Fibroblast of pulmonary artery (primary cell): ENCODE data around the gene C10orf90.

ENCODE experiments used
- DNase-seq: peaks from one replicate; pipeline ENCODE4 v3.0.0-alpha.2; 2010; ENCODE audit warnings: low read depth
- H3K4me3 ChIP-seq: replicated peaks from 2 replicates; pipeline ENCODE4 v1.5.1; 2011; ENCODE audit warnings: low read depth, mild to moderate bottlenecking, control low read depth, low read length, moderate library complexity
- CTCF ChIP-seq: IDR thresholded peaks from 2 replicates; pipeline ENCODE4 v1.5.1; 2011; ENCODE audit warnings: mild to moderate bottlenecking, control low read depth, low read length, inconsistent platforms; ENCODE audit errors: missing control alignments

The C10orf90 gene

GRCh38 chr10:126376956-126377355 lies 293.5 kb downstream of the C10orf90 start:
- peak; percentile 34 for DNase-seq
- H3K4me3 ChIP-seq: no peak overlapping the region
- TF ChIP-seq CTCF: no peak

GRCh38 chr10:126375926-126376554 lies 294.5 kb downstream of the C10orf90 start:
- no peak for DNase-seq
- TF ChIP-seq CTCF: no peak

GRCh38 chr10:126375299-126375698 lies 295.2 kb downstream of the C10orf90 start:
- DNase-seq: no peak
- H3K4me3 ChIP-seq: no peak overlapping the region
- no peak for TF ChIP-seq CTCF

More at GRCh38 chr10:126375926-126376554, 294.5 kb downstream of the C10orf90 start:
- no peak overlapping the region for H3K4me3 ChIP-seq
